ENCODE data around the gene PHAX.
"Not testable (repeated sequence)": the region's sequence is repeated elsewhere in the genome, so short reads cannot be mapped to it uniquely, and the experiment has no call there.

Gene PHAX

DNA sequence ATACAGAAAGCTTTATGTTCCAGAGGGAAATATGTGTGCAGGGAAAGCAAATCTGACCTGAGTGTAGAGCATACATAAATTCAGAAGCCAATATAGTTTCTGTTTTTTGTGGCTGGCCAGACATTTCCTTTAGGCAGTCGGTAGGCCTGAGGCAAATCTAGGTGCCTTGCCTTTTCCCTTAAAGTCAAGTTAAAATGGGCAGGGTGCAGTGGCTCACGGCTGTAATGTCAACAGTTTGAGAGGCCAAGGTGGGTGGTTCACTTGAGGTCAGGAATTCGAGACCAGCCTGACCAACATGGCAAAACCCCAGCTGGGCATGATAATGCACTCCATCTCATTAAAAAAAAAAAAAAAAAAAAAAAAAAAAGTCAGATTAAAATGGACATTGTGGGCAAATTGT lies 31.2 kb downstream of the PHAX start:
- Histone ChIP-seq H3K27ac (ENCODE audit: low read depth in 2 of 2, low read length in 2 of 2) (no peak overlapping the region), H3K27me3 (ENCODE audit: control insufficient read depth in 2 of 2, insufficient read depth in 2 of 2, low read length in 2 of 2) (no peaks in the 10 kb centered on the region), H3K4me3 (ENCODE audit: low read length in 2 of 2) (no peak overlapping the region), H3K4me1 (ENCODE audit: control insufficient read depth in 2 of 2, insufficient read depth in 2 of 2, low read length in 2 of 2) (peaks cover 0 to 2% of the 10 kb centered on the region in 2 donors), H3K9me3 (ENCODE audit: control insufficient read depth in 2 of 2, low read length in 2 of 2) (no peaks in the 10 kb centered on the region), H3K36me3 (ENCODE audit: control insufficient read depth in 2 of 2, insufficient read depth in 2 of 2, low read length in 2 of 2) (peaks cover 0 to 2% of the 10 kb centered on the region in 2 donors), H3K9ac (ENCODE audit: low read depth in 1 of 2, low read length in 2 of 2) (no peak overlapping the region)

DNA sequence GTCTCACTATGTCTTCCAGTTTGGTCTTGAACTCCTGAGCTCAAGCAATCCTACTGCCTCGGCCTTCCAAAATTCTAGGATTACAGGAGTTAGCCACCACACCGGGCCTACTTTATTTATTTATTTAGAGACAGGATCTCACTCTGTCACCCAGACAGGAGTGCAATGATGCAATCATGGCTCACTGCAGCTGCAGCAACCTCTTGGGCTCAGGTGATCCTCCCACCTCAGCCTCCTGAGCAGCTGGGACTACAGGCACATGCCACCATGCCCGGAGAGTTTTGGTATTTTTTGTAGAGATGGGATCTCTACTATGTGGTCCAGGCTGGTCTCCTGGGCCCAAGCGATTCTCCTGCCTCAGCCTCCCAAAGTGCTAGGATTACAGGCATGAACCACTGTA lies 32.8 kb downstream of the PHAX start:
- Histone ChIP-seq H3K27me3 (ENCODE audit: control insufficient read depth in 2 of 2, insufficient read depth in 2 of 2, low read length in 2 of 2) (no peaks in the 10 kb centered on the region), H3K36me3 (ENCODE audit: control insufficient read depth in 2 of 2, insufficient read depth in 2 of 2, low read length in 2 of 2) (no peaks in the 10 kb centered on the region), H3K4me3 (ENCODE audit: low read length in 2 of 2) (no peak overlapping the region)

DNA sequence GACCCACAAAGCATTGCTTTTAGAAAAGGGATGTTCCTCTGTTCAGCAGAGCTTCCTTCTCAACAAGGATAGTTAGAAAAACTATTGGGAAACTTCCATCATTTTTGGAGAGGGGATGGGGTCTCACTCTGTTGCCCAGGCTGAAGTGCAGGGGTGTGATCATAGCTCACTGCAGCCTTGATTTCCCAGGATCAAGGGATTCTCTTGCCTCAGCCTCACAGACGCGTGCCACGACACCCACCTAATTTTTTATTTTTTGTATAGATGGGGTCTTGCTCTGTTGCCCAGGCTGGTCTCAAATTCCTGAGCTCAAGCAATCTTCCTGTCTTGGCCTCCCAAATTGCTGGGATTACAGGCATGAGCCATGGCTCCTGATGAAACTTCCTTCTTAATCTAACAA lies 34.8 kb downstream of the PHAX start:
- Histone ChIP-seq H3K9ac (ENCODE audit: low read depth in 1 of 2, low read length in 2 of 2) (no peak overlapping the region), H3K4me3 (ENCODE audit: low read length in 2 of 2) (no peak overlapping the region), H3K27me3 (ENCODE audit: control insufficient read depth in 2 of 2, insufficient read depth in 2 of 2, low read length in 2 of 2) (no peaks in the 10 kb centered on the region), H3K9me3 (ENCODE audit: control insufficient read depth in 2 of 2, low read length in 2 of 2) (no peaks in the 10 kb centered on the region), H3K4me1 (ENCODE audit: control insufficient read depth in 2 of 2, insufficient read depth in 2 of 2, low read length in 2 of 2) (peaks cover 0 to 2% of the 10 kb centered on the region in 2 donors), H3K27ac (ENCODE audit: low read depth in 2 of 2, low read length in 2 of 2) (no peak overlapping the region), H3K36me3 (ENCODE audit: control insufficient read depth in 2 of 2, insufficient read depth in 2 of 2, low read length in 2 of 2) (no peaks in the 10 kb centered on the region)

More for the DNA sequence above, 32.8 kb downstream of the PHAX start:
- no peaks in the 10 kb centered on the region for H3K9me3 ChIP-seq (ENCODE audit: control insufficient read depth in 2 of 2, low read length in 2 of 2)
- no peak overlapping the region for H3K27ac ChIP-seq (ENCODE audit: low read depth in 2 of 2, low read length in 2 of 2)
- H3K4me1 ChIP-seq (ENCODE audit: control insufficient read depth in 2 of 2, insufficient read depth in 2 of 2, low read length in 2 of 2) = peaks cover 0 to 2% of the 10 kb centered on the region in 2 donors
- H3K9ac ChIP-seq (ENCODE audit: low read depth in 1 of 2, low read length in 2 of 2) = no peak overlapping the region

DNA sequence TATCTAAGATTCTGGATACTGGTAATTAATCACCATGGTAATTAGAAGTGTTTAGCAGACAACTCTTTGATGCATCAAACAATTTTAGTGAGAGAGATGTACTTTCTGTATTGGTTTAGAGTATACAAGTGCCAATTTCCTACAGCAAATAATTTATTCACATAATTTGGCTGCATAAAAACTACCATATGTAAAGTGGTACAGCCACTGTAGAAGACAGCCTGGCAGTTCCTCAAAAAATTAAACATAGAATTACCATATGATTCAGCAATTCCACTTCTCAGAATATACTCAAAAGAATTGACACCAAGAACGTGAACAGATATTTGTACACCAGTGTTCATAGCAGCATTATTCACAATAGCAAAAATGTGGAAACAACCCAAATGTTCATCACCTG lies 36.2 kb downstream of the PHAX start:
- Histone ChIP-seq H3K9me3 (ENCODE audit: control insufficient read depth in 2 of 2, low read length in 2 of 2) (no peaks in the 10 kb centered on the region), H3K4me3 (ENCODE audit: low read length in 2 of 2) (no peak overlapping the region), H3K27me3 (ENCODE audit: control insufficient read depth in 2 of 2, insufficient read depth in 2 of 2, low read length in 2 of 2) (no peaks in the 10 kb centered on the region), H3K27ac (ENCODE audit: low read depth in 2 of 2, low read length in 2 of 2) (no peak overlapping the region), H3K36me3 (ENCODE audit: control insufficient read depth in 2 of 2, insufficient read depth in 2 of 2, low read length in 2 of 2) (no peaks in the 10 kb centered on the region), H3K4me1 (ENCODE audit: control insufficient read depth in 2 of 2, insufficient read depth in 2 of 2, low read length in 2 of 2) (peaks cover 0 to 2% of the 10 kb centered on the region in 2 donors), H3K9ac (ENCODE audit: low read depth in 1 of 2, low read length in 2 of 2) (no peak overlapping the region)

DNA sequence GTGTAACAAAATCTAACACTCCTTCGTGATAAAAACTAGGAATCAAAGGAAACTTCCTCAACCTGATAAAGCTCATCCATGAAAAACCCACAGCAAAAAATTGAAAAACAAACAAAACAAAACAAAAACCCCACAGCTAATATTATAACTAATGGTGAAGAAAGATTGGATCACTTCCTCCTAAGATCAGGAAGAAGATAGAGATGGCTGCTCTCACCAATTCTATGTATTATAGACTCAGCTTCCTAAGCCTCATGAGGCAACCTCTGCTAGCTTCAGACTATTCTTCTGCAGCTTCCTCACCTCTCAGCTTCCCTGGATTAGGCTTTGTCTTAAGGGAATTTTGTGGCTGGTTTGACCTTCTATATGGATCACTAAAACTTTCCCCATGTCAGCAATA lies 40.1 kb downstream of the PHAX start:
- H3K9ac ChIP-seq (ENCODE audit: low read depth in 1 of 2, low read length in 2 of 2) = no peak overlapping the region
- H3K27ac ChIP-seq (ENCODE audit: low read depth in 2 of 2, low read length in 2 of 2) = no peak overlapping the region
- H3K4me1 ChIP-seq (ENCODE audit: control insufficient read depth in 2 of 2, insufficient read depth in 2 of 2, low read length in 2 of 2) = peaks cover 0 to 2% of the 10 kb centered on the region in 2 donors
- H3K4me3 ChIP-seq (ENCODE audit: low read length in 2 of 2) = no peak overlapping the region
- H3K36me3 ChIP-seq (ENCODE audit: control insufficient read depth in 2 of 2, insufficient read depth in 2 of 2, low read length in 2 of 2) = no peaks in the 10 kb centered on the region
- H3K9me3 ChIP-seq (ENCODE audit: control insufficient read depth in 2 of 2, low read length in 2 of 2) = peaks cover 0 to 3% of the 10 kb centered on the region in 2 donors
- H3K27me3 ChIP-seq (ENCODE audit: control insufficient read depth in 2 of 2, insufficient read depth in 2 of 2, low read length in 2 of 2) = no peaks in the 10 kb centered on the region

DNA sequence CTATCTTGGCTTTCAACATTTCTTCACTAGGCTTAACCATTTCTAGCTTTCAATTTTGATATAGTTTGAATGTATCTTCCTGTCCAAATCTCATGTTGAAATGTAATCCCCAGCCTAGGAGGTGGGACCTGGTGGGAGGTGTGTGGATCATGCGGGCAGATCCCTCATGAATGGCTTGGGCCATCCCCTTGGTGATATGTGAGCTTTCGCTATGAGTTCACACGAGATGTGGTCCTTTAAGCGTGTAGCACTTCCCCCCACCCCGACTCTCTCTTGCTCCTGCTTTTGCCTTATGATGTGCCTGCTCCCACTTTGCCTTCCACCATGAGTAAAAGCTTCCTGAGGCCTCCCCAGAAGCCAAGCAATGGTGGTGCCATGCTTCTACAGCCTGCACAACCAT lies 40.6 kb downstream of the PHAX start:
- H3K9me3 ChIP-seq (ENCODE audit: control insufficient read depth in 2 of 2, low read length in 2 of 2) = peaks cover 0 to 3% of the 10 kb centered on the region in 2 donors

DNA sequence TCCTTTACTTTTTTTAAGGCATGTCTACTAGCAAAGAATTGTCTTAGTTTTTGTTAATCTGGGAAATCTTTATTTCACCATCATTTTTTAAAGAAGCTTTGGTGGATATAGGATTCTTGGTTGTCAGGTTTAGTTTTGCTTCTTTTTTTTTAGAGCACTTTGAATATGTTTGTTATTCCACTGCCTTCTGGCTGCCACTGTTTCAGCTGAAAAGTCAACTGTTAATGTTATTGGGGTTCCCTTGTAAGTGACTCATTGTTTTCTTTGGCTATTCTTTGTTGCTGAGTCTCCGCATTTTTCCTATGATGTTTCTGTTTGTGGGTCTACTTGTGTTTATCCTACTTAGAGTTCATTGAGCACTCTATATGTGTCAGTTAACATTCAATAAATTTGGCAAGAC lies 44.4 kb downstream of the PHAX start:
- no peak overlapping the region for H3K4me3 ChIP-seq (ENCODE audit: low read length in 2 of 2)
- peaks cover 0 to 3% of the 10 kb centered on the region in 2 donors for H3K9me3 ChIP-seq (ENCODE audit: control insufficient read depth in 2 of 2, low read length in 2 of 2)
- H3K27me3 ChIP-seq (ENCODE audit: control insufficient read depth in 2 of 2, insufficient read depth in 2 of 2, low read length in 2 of 2) = no peaks in the 10 kb centered on the region
- H3K4me1 ChIP-seq (ENCODE audit: control insufficient read depth in 2 of 2, insufficient read depth in 2 of 2, low read length in 2 of 2) = peaks cover 12% of the 10 kb centered on the region in 2 donors
- no peak overlapping the region for H3K9ac ChIP-seq (ENCODE audit: low read depth in 1 of 2, low read length in 2 of 2)
- H3K36me3 ChIP-seq (ENCODE audit: control insufficient read depth in 2 of 2, insufficient read depth in 2 of 2, low read length in 2 of 2) = no peaks in the 10 kb centered on the region
- H3K27ac ChIP-seq (ENCODE audit: low read depth in 2 of 2, low read length in 2 of 2) = no peak overlapping the region

More for the DNA sequence above, 40.6 kb downstream of the PHAX start:
- H3K27ac ChIP-seq (ENCODE audit: low read depth in 2 of 2, low read length in 2 of 2) = no peak overlapping the region
- no peak overlapping the region for H3K4me3 ChIP-seq (ENCODE audit: low read length in 2 of 2)
- no peaks in the 10 kb centered on the region for H3K36me3 ChIP-seq (ENCODE audit: control insufficient read depth in 2 of 2, insufficient read depth in 2 of 2, low read length in 2 of 2)
- no peak overlapping the region for H3K9ac ChIP-seq (ENCODE audit: low read depth in 1 of 2, low read length in 2 of 2)
- no peaks in the 10 kb centered on the region for H3K27me3 ChIP-seq (ENCODE audit: control insufficient read depth in 2 of 2, insufficient read depth in 2 of 2, low read length in 2 of 2)
- peaks cover 0 to 2% of the 10 kb centered on the region in 2 donors for H3K4me1 ChIP-seq (ENCODE audit: control insufficient read depth in 2 of 2, insufficient read depth in 2 of 2, low read length in 2 of 2)

DNA sequence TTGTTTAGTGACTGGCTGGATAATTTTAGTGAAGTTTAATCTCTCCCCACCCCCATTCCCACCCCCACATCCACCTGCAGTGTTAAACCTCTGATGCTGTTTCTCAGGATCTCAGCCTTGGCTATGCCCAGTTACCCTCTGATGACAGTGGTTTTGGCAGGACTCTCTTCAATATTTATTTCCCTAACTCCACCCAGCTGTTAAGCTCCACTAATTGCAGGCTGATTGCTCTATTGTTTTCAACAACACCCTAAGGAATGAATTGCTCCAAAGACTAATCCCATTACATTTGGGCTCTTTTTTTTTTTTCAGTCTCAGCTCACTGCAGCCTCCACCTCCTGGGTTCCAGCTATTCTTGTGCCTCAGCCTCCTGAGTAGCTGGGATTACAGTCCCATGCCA lies 46.3 kb downstream of the PHAX start:
- Histone ChIP-seq H3K36me3 (ENCODE audit: control insufficient read depth in 2 of 2, insufficient read depth in 2 of 2, low read length in 2 of 2) (no peaks in the 10 kb centered on the region), H3K9ac (ENCODE audit: low read depth in 1 of 2, low read length in 2 of 2) (no peak overlapping the region), H3K27me3 (ENCODE audit: control insufficient read depth in 2 of 2, insufficient read depth in 2 of 2, low read length in 2 of 2) (no peaks in the 10 kb centered on the region), H3K9me3 (ENCODE audit: control insufficient read depth in 2 of 2, low read length in 2 of 2) (peaks cover 0 to 3% of the 10 kb centered on the region in 2 donors), H3K4me1 (ENCODE audit: control insufficient read depth in 2 of 2, insufficient read depth in 2 of 2, low read length in 2 of 2) (peaks cover 12 to 16% of the 10 kb centered on the region in 2 donors), H3K27ac (ENCODE audit: low read depth in 2 of 2, low read length in 2 of 2) (peak overlapping the region; percentile 79), H3K4me3 (ENCODE audit: low read length in 2 of 2) (no peak overlapping the region)

DNA sequence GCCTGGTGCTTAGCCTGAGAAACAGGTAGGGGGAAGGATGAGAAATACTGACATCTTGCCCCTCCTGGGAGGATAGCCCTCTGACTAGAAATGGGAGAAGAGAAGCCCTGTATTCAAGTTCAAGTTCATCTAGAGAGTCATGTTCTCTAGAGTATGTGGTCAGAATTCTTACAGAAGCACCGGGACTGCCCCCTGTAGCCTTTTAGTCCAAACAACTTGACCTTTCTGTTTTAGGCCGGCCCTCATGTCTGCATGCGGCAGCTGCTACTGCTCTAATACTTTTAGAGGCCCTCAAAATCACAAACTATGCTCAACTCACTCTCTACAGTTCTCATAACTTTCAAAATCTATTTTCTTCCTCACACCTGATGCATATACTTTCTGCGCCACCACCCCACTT lies 47.7 kb downstream of the PHAX start:
- H3K27ac ChIP-seq (ENCODE audit: low read depth in 2 of 2, low read length in 2 of 2) = peak overlapping the region; percentile 79
- no peak overlapping the region for H3K9ac ChIP-seq (ENCODE audit: low read depth in 1 of 2, low read length in 2 of 2)
- peak overlapping the region in 1 of 2 donors; percentile 42 for H3K4me3 ChIP-seq (ENCODE audit: low read length in 2 of 2)
- H3K27me3 ChIP-seq (ENCODE audit: control insufficient read depth in 2 of 2, insufficient read depth in 2 of 2, low read length in 2 of 2) = no peaks in the 10 kb centered on the region
- no peaks in the 10 kb centered on the region for H3K36me3 ChIP-seq (ENCODE audit: control insufficient read depth in 2 of 2, insufficient read depth in 2 of 2, low read length in 2 of 2)
- peaks cover 12 to 17% of the 10 kb centered on the region in 2 donors for H3K4me1 ChIP-seq (ENCODE audit: control insufficient read depth in 2 of 2, insufficient read depth in 2 of 2, low read length in 2 of 2)
- peaks cover 0 to 3% of the 10 kb centered on the region in 2 donors for H3K9me3 ChIP-seq (ENCODE audit: control insufficient read depth in 2 of 2, low read length in 2 of 2)

DNA sequence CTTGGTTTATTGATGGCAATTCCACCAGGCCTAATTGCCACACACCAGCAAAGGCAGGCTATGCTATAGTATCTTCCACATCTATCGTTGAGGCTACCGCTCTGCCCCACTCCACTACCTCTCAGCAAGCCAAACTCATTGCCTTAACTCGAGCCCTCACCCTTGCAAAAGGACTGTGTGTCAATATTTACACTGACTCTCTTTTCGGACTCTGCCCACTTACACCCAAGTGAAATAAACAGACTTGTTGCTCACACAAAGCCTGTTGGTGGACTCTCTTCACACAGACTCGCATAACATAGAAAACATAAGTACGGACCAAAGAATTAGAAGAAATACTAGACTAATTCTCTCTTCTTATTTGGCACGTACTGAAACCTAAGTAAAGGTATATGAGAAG lies 48.3 kb downstream of the PHAX start:
- H3K27me3 ChIP-seq (ENCODE audit: control insufficient read depth in 2 of 2, insufficient read depth in 2 of 2, low read length in 2 of 2); H3K9me3 ChIP-seq (ENCODE audit: control insufficient read depth in 2 of 2, low read length in 2 of 2); H3K36me3 ChIP-seq (ENCODE audit: control insufficient read depth in 2 of 2, insufficient read depth in 2 of 2, low read length in 2 of 2): not testable (repeated sequence)
- peak overlapping the region; percentile 79 for H3K27ac ChIP-seq (ENCODE audit: low read depth in 2 of 2, low read length in 2 of 2)
- H3K4me3 ChIP-seq (ENCODE audit: low read length in 2 of 2) = peak overlapping the region; percentile 6 to 42
- H3K4me1 ChIP-seq (ENCODE audit: control insufficient read depth in 2 of 2, insufficient read depth in 2 of 2, low read length in 2 of 2) = peaks cover 12 to 18% of the 10 kb centered on the region in 2 donors
- peak overlapping the region in 1 of 2 donors; percentile 19 for H3K9ac ChIP-seq (ENCODE audit: low read depth in 1 of 2, low read length in 2 of 2)

DNA sequence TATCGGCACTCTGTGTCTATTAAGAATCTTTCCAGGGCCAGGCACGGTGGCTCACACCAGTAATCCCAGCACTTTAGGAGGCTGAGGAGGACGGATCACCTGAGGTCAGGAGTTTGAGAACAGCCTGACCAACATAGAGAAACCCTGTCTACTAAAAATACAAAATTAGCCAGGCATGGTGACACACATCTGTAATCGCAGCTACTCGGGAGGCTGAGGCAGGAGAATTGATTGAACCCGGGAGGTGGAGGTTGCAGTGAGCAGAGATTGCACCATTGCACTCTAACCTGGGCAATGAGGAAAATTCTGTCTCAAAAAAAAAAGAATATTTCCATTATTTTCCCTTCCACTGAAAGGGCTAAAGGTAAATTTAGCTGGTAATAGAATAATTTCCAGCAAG lies 49.0 kb downstream of the PHAX start:
- Histone ChIP-seq H3K27ac (ENCODE audit: low read depth in 2 of 2, low read length in 2 of 2) (peak overlapping the region; percentile 66 to 79), H3K4me3 (ENCODE audit: low read length in 2 of 2) (peak overlapping the region; percentile 6 to 39), H3K9ac (ENCODE audit: low read depth in 1 of 2, low read length in 2 of 2) (peak overlapping the region in 1 of 2 donors; percentile 19), H3K4me1 (ENCODE audit: control insufficient read depth in 2 of 2, insufficient read depth in 2 of 2, low read length in 2 of 2) (peaks cover 12 to 18% of the 10 kb centered on the region in 2 donors)
- H3K9me3 ChIP-seq (ENCODE audit: control insufficient read depth in 2 of 2, low read length in 2 of 2); H3K36me3 ChIP-seq (ENCODE audit: control insufficient read depth in 2 of 2, insufficient read depth in 2 of 2, low read length in 2 of 2); H3K27me3 ChIP-seq (ENCODE audit: control insufficient read depth in 2 of 2, insufficient read depth in 2 of 2, low read length in 2 of 2): not testable (repeated sequence)

All from mucosa of rectum (tissue), 2 donors.